ENCODE measurements around the gene SLC37A2.

SLC37A2 gene

DNA sequence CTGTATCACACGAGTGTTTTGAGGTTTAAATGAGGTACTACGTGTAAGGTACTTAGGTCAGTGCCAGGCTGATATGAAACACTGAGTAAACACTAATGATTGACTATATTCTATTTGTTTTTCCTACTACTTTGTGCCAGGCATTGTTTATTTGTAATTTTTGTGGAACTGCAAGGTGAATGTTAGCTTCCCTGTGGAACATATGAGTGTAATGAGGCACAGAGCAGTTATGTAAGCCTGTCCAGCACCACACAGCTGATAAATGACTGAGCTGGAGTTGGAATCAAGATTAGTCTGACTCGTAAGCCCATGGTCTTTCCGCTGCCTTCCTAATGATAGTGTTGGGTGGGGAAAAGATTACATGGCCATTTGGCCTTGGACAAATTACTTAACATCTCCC lies 5.9 kb downstream of the SLC37A2 start:
- Histone ChIP-seq H3K9me3 (no peaks in the 10 kb centered on the region), H3K4me3 (ENCODE audit: low read depth, low read length) (no peak overlapping the region), H3K36me3 (no peaks in the 10 kb centered on the region), H3K4me1 (no peaks in the 10 kb centered on the region), H3K27me3 (peaks cover 42% of the 10 kb centered on the region)
- TF ChIP-seq CTCF (IDR thresholded peaks at IDR 0.05; ENCODE audit: low read depth, low read length) = no peak
- no peak for DNase-seq

- H3K27me3 ChIP-seq = peaks cover 39% of the 10 kb centered on the region
- H3K9me3 ChIP-seq = no peaks in the 10 kb centered on the region
- TF ChIP-seq CTCF (IDR thresholded peaks at IDR 0.05; ENCODE audit: low read depth, low read length) = no peak
- no peaks in the 10 kb centered on the region for H3K36me3 ChIP-seq
- no peak for DNase-seq
- H3K4me1 ChIP-seq = no peaks in the 10 kb centered on the region
- H3K4me3 ChIP-seq (ENCODE audit: low read depth, low read length) = no peak overlapping the region
Observed at GRCh38 chr11:125069796-125070195, 6.7 kb downstream of the SLC37A2 start.

GRCh38 chr11:125070699-125071254 lies 7.7 kb downstream of the SLC37A2 start:
- Histone ChIP-seq H3K36me3 (no peaks in the 10 kb centered on the region), H3K27me3 (peaks cover 29% of the 10 kb centered on the region), H3K9me3 (no peaks in the 10 kb centered on the region), H3K4me3 (ENCODE audit: low read depth, low read length) (no peak overlapping the region), H3K4me1 (no peaks in the 10 kb centered on the region)
- DNase-seq = no peak
- TF ChIP-seq CTCF (IDR thresholded peaks at IDR 0.05; ENCODE audit: low read depth, low read length) = no peak

GRCh38 chr11:125071435-125071834 lies 8.3 kb downstream of the SLC37A2 start:
- no peak for DNase-seq
- no peak for TF ChIP-seq CTCF (IDR thresholded peaks at IDR 0.05; ENCODE audit: low read depth, low read length)
- Histone ChIP-seq H3K4me3 (ENCODE audit: low read depth, low read length) (no peak overlapping the region), H3K36me3 (no peaks in the 10 kb centered on the region), H3K9me3 (no peaks in the 10 kb centered on the region), H3K4me1 (no peaks in the 10 kb centered on the region), H3K27me3 (peaks cover 23% of the 10 kb centered on the region)

GRCh38 chr11:125071846-125072217 lies 8.7 kb downstream of the SLC37A2 start:
- Histone ChIP-seq H3K36me3 (no peaks in the 10 kb centered on the region), H3K9me3 (no peaks in the 10 kb centered on the region), H3K4me3 (ENCODE audit: low read depth, low read length) (no peak overlapping the region), H3K4me1 (no peaks in the 10 kb centered on the region), H3K27me3 (peaks cover 23% of the 10 kb centered on the region)
- TF ChIP-seq CTCF (IDR thresholded peaks at IDR 0.05; ENCODE audit: low read depth, low read length) = no peak
- DNase-seq = no peak

DNA sequence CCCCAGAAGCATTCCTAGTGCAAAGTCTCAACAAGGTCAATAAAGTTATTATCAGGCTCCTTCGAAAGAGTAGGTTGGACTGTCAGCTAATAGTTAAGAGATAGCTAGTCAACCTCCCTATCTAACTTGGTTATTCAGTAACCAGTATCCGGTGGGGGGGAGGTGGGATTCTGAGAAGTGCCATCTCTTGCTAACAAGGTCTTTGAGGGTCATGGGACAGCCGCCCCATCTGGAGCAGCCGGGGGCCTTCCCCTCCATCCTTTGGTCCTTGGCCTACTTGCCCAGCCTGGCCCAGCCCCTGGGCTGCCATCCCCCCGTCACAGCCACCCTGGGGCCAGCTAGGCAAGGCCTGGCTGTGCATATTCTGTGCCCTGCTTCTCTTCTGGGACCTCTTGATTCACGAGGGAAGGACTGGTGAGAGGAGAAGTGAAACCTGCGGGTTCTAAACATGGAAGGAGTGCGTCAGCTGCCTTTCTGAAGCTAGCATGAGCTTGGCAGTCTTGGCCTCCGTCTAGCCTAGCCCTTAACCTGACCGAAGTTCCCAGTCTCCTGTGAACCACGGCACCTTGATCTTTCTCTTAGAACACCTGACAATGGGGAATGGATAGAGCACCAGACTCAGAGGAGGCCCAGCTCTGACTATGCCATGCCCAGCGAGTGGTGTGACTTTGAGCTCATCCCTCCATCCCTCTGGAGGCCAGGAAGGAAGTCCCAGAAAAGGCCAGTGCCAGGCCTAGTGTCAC lies 9.3 kb downstream of the SLC37A2 start:
- H3K9me3 ChIP-seq = no peaks in the 10 kb centered on the region
- DNase-seq = no peak
- H3K27me3 ChIP-seq = peaks cover 20% of the 10 kb centered on the region
- no peaks in the 10 kb centered on the region for H3K36me3 ChIP-seq
- no peak for TF ChIP-seq CTCF (IDR thresholded peaks at IDR 0.05; ENCODE audit: low read depth, low read length)
- H3K4me3 ChIP-seq (ENCODE audit: low read depth, low read length) = no peak overlapping the region
- H3K4me1 ChIP-seq = no peaks in the 10 kb centered on the region
